ENCODE data around the gene CD38.
A peak's percentile ranks its signal among the peaks of the same experiment; 100 is the strongest.

Gene CD38

GRCh38 chr4:15765391-15765790 lies 12.7 kb upstream of the CD38 start:
- no peak for DNase-seq

GRCh38 chr4:15765910-15766697 lies 12.0 kb upstream of the CD38 start:
- no peak for DNase-seq

- DNase-seq = no peak
Observed at GRCh38 chr4:15766821-15767220, 11.3 kb upstream of the CD38 start.

- DNase-seq = no peak
Observed at GRCh38 chr4:15769202-15769601, 8.9 kb upstream of the CD38 start.

GRCh38 chr4:15771216-15772058 lies 6.7 kb upstream of the CD38 start:
- DNase-seq = no peak

- DNase-seq = no peak
Observed at GRCh38 chr4:15774020-15774420, 4.1 kb upstream of the CD38 start.

- DNase-seq = peak; percentile 21
Observed at GRCh38 chr4:15776871-15777648, 1.1 kb upstream of the CD38 start.

GRCh38 chr4:15777697-15778288 lies 335 bp upstream of the CD38 start:
- no peak for DNase-seq

- peak; percentile 43 for DNase-seq
Observed at GRCh38 chr4:15779306-15779705, 1.2 kb downstream of the CD38 start.

GRCh38 chr4:15779809-15780208 lies 1.7 kb downstream of the CD38 start:
- DNase-seq = no peak

- no peak for DNase-seq
Observed at GRCh38 chr4:15781427-15782095, 3.4 kb downstream of the CD38 start.

GRCh38 chr4:15783676-15784075 lies 5.5 kb downstream of the CD38 start:
- no peak for DNase-seq

GRCh38 chr4:15784959-15785634 lies 7.0 kb downstream of the CD38 start:
- DNase-seq = no peak

- no peak for DNase-seq
Observed at GRCh38 chr4:15786743-15787142, 8.6 kb downstream of the CD38 start.

- peak; percentile 43 for DNase-seq
Observed at GRCh38 chr4:15792974-15793373, 14.8 kb downstream of the CD38 start.

- DNase-seq = peak; percentile 89
Observed at GRCh38 chr4:15793506-15794363, 15.6 kb downstream of the CD38 start.

- DNase-seq = no peak
Observed at GRCh38 chr4:15794426-15794825, 16.3 kb downstream of the CD38 start.

GRCh38 chr4:15794905-15795304 lies 16.8 kb downstream of the CD38 start:
- no peak for DNase-seq

- no peak for DNase-seq
Observed at GRCh38 chr4:15797320-15797719, 19.2 kb downstream of the CD38 start.

GRCh38 chr4:15799141-15799540 lies 21.0 kb downstream of the CD38 start:
- DNase-seq = no peak

- DNase-seq = no peak
Observed at GRCh38 chr4:15799701-15800100, 21.6 kb downstream of the CD38 start.
